HG03135 (cell line): ENCODE data around the gene ACOT9.
"Not testable (repeated sequence)": the region's sequence is repeated elsewhere in the genome, so short reads cannot be mapped to it uniquely, and the experiment has no call there.

Experiments used
- ATAC-seq: cut with Tn5 transposase; IDR thresholded peaks from one replicate; pipeline ENCODE4 v1.9.1; 2021; ENCODE audit warnings: mild to moderate bottlenecking, moderate library complexity; ENCODE audit not compliant: unreplicated experiment

Gene ACOT9

DNA sequence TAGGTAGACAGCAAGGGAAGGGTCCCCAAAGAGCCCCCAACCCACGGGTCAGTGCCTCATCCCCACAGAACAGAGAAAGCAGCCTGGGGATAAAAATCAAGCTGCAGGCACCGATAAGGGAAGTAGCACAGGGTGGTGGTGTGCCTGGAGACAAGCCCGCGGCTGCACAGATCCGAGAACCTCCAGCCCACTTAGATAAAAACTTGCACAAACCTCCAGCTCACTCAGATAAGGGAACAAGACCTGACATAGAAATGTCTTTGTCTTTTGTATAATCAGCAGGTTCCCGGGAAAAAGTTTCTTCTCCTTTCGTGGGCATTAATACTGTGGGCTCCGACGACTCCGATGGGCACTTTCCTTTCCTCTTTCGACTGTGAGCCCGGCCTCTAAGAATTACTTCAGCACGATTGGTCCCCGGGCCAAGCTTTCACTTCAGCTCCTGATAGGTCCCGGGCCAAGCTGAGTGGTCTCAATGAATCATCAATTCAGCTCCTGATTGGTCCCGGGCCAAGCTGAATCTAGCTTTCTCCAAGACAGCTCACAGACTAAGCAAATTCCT is 43.4 kb downstream of the ACOT9 start:
- peak; percentile 63 for ATAC-seq

DNA sequence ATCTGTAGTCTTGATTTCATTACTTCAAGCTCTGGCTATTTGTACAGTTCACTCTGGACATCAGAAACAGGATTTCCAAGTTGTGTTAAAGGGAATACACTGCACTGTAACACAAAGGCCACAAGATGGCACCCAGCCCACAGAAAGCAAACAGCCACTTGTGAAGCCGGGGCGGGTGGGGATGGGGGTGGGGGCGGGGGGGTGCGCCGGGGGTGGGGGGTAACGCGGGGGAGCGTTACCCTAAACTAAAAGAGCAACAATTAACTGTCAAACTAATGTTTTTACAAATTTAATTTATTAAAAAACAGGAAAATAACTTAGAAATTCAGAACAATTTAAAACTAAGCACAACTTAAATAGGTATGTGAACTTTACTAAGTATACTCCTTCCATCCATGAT is 48.5 kb downstream of the ACOT9 start:
- peak; percentile 69 for ATAC-seq

DNA sequence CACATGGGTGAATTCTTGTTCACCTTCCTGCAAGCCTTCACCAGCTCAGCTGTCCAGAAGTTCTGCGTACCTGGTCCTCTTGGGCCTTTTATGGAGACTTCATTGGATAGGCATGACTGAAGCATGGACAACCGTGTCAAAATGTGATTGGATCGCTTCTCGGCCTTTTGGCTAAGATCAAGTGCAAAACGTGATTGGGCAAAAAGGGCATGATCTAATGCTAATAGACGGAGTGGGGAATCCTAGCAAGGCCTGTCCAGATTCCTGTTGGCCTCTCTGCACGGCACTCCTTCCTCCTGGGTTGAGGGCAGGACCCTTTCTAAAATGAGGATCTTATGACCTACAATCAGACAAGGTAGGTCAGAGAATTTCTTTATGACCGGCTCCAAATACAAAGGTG is 50.9 kb downstream of the ACOT9 start:
- no peak for ATAC-seq

DNA sequence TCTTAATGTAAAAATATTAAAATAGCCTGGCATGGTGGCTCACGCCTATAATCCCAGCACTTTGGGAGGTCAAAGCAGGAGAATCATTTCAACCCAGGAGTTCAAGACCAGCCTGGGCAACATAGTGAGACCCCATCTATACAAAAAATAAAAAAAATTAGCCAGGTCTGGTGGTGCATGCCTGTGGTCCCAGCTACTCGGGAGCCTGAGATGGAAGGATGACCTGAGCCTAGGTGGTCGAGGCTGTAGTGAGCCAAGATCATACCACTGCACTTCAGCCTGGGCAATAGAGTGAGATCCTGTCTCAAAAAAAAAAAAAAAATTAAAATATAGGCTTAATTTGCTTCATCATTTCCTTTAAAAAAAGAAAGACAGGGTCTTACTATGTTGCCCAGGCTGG is 66.6 kb downstream of the ACOT9 start:
- ATAC-seq, result not testable (repeated sequence)

DNA sequence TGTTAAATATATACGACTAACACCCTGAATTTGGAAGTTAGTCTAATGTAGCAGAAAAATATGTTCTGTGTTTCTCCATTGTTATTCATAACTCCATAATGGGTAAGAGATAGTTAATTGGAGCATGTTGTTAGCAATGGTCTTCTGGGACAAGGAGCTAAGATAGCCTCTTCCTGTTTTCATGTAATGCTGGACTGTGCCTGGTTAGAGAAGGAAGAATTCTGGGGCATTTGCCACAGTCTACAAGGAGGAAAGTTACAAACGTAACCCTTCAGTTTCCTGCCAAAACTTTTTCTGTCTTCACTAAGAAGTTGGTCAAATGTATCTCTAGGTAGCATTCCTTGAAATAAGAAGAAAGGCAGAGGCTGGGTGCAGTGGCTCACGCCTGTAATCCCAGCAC is 70.0 kb downstream of the ACOT9 start:
- ATAC-seq, result no peak

DNA sequence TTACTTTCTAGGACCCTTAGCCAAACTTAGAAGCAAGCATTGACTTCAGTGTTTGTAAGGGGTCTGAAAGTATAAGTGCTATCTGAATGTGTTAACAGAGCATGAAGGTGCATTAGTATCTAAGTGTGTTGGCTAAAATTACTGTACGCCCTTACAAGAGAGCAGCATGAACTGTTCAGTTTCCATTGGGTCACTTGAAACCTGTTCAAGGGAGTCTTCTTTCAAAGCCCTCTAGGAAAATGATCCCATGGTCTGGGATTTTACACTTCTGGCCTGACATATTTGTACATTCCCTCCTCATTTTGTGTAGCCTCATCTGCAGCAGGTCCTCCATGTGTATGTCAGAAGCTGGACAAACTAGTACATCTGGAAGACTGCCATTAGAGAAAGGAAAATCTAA is 72.5 kb downstream of the ACOT9 start:
- no peak for ATAC-seq

DNA sequence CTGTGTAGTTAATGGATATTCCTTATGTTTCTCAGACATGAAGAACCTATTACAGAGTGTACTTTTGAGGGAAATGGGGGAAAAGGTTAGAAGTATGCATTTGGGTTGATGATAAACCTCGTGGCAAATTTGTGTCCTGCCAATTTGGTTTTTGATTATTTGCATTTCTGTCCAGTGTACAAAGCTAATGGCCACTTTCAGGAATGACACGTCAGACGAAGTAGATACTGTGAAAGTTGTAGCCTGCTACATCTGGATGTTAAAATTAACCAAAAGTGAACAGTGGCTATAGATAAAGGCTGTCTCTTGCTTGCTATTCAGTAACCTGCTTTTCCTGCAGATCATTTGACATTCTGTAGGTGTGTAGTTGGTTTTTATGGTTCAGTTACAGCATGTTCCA is 74.7 kb downstream of the ACOT9 start:
- ATAC-seq, result peak; percentile 47

DNA sequence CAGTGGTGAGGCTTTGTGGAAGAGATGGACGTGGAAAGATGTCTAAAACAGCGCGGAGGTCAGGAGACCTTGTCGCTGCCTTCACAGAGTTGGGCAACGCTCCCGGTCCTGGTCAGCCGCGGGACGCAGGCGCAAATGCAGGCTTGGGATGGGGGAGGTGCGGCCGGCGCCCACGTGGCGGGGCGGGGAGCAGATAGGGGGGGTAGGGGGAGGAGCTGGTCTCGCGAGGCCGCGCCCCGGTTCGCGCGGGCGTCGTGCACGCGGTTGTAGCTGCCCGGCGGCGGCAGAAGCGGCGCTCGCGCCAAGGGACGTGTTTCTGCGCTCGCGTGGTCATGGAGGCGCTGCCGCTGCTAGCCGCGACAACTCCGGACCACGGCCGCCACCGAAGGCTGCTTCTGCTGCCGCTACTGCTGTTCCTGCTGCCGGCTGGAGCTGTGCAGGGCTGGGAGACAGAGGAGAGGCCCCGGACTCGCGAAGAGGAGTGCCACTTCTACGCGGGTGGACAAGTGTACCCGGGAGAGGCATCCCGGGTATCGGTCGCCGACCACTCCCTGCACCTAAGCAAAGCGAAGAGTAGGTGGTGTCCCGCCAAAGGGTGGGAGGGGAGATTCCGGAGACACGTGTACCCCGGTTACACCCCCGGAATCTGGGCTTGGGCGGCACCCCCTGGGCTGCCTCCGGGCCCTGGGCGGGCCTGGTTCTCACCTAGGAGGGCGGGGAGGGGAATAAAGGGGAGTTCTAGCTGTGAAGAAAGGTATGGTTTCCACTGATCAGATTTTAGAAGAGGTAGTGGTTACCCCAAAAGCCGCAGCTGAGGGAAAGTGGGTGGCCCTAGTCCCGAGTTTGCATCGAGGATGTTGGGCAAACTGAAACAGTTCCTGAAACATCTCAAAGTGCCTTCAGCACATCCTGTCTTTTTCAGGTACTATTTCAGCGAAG is 75.6 kb downstream of the ACOT9 start, which contains the start of gene PRDX4:
PRDX4 (plus strand) TSS at position 255 of the 939 bp plus-strand sequence; CDS start at position 333, 78 bp downstream.
- peak; percentile 50 for ATAC-seq

DNA sequence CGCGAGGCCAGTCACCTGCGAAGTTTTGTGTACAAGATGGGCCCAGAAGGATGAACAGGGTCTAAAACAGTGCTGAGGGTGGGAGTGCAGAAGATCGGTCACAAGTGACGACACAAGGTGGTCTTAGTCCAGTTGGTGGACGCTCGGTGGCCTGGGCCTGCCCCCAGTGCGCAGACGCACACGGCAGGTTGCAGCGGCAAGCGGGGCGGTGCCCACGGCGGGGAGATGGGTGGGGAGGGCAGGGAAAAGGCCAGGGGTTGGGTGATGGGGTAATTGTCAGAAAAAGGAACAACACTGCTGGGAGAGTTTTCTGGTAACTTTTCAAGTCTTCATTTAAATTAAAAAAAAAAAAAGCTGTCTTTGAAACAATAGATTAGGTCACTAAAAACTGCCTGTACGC is 76.8 kb downstream of the ACOT9 start:
- ATAC-seq, result no peak

DNA sequence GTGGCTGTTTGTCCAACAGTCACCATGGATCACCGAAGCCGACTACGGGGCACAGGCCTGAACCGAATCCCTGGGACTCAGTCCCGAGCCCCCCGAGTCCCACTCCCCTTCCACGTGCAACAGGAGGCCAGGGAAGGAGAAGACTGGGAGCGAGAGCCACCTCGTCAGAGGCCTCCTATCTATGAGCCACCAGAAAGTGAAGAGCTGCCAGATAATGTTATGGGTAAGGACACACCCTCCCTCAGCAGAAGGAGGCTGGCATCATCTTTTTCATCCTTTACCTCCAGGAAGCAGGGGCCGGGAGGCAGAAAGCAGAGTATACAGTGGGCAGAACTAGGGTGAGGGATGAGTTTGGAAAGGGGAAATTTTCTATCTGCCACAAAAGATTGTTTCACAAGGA is 78.6 kb downstream of the ACOT9 start:
- no peak for ATAC-seq

DNA sequence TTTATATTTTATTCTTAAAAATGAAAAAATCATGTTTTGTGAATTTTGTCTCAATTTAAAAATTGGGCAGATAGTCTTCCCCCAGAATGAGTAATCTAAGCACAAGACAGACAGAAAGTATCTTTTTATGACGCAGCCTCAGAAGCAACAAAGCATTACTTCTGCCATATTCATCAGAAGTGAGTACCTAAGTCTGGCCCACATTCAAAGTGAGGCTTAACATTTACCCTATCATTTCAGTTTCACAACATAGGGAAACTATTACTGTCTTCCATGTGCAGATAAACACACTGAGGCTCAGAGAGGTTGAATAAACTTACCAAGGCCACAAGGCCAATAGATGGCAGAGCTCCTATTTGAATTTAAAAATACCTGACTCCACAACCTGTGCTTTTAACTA is 80.2 kb downstream of the ACOT9 start:
- peak; percentile 40 for ATAC-seq

DNA sequence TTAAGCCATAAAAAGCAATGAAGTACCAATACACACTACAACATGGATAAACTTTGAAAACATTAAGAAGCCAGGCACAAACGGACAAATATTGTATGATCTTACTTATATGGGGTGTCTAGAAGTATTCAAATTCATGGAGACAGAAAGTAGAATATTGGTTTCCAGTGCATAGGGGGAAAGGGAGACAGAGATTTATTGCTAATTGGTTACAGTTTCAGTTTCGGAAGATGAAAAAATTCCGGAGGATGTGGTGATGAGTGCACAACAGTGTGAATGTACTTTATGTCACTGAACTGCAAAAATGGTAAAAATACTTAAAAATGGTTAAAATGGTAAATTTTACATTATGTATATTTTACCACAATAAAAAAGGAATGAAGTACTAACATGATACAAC is 80.9 kb downstream of the ACOT9 start:
- no peak for ATAC-seq

DNA sequence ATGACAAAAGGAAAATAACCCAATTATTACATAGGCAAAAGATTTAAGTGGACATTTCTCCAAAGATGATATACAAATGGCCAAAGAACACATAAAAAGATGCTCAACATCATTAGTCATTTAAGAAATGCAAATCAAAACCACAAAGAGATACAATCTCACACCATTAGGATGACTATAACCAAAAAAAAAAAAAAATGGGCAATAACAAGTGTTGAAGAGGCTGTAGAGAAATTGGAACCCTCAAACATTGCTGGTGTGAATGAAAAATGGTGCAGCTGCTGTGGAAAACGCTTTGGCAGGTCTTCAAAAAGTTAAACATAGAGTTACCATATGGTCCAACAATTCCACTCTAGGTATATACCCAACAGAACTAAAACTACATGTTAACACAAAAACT is 81.4 kb downstream of the ACOT9 start:
- ATAC-seq, result no peak

DNA sequence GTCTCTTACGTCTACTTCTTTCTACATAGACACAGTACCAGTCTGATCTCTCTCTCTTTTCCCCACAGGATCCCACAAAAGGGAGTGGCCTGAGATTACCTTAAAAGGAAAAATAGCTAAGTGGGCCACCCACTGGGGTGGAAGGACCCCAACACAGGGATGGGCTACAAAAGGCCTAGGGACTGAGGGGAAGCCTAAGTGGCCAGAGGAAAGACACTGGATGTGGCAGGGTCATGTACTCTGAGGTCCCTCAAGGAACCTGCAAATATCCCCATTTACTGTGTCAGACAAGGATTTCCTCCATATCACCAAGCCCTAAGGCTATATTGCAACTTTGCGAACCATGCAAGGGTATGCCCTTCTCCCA is 82.3 kb downstream of the ACOT9 start:
- ATAC-seq, result no peak

DNA sequence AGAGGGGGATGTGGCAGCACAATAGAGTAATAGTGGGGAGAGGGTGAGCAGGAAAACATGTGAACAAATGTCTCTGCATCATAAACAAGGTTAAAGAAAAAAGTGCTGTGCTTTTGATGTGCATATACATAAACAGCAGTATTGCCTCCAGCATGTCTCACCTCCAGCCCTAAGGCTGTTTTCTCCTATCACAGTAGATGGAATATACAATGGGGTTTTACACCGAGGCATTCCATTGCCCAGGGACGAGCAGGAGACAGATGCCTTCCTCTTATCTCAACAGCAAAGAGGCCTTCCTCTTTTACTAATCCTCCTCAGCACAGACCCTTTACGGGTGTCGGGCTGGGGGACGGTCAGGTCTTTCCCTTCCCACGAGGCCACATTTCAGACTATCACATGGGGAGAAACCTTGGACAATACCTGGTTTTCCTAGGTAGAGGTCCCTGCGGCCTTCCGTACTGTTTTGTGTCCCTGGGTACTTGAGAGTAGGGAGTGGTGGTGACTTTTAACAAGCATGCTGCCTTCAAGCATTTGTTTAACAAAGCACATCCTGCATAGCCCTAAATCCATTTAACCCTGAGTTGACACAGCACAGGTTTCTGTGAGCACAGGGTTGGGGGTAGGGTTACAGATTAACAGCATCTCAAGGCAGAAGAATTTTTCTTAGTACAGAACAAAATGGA is 82.9 kb downstream of the ACOT9 start:
- not testable (repeated sequence) for ATAC-seq

DNA sequence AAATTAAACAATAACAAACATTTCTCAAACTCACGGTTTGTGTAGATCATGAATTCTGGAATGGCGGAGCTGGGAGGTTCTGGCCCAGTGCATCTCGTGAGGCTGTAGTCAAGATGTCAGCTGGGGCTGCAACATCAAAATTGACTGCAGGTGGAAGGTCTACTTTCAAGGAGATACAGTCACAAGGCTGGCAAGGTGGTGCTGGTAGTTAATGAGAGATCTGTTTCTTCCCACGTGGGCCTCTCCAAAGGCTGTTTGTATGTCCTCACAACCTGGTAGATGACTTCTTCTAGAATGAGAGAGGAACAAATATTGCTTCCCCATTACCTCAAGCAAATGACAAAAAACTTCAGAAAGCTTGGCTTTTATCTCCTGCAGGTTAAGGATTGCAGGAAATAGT is 83.7 kb downstream of the ACOT9 start:
- ATAC-seq, result no peak

DNA sequence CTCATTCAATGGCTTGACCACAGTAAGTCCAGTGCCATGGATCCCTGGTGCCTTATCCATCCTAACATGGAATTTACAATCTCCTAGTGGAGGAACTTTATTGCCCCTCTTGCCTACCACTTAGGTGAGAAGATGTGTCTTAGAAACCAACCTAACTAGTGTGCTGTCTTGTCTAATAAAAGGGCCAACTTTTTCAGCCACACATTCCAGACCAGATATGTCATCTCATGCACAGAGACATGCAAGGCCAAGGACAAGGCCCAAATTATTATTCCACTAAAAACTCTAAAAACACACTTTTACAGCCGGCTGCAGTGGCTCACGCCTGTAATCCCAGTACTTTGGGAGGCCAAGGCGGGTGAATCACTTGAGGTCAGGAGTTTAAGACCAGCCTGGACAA is 86.4 kb downstream of the ACOT9 start:
- ATAC-seq, result no peak

DNA sequence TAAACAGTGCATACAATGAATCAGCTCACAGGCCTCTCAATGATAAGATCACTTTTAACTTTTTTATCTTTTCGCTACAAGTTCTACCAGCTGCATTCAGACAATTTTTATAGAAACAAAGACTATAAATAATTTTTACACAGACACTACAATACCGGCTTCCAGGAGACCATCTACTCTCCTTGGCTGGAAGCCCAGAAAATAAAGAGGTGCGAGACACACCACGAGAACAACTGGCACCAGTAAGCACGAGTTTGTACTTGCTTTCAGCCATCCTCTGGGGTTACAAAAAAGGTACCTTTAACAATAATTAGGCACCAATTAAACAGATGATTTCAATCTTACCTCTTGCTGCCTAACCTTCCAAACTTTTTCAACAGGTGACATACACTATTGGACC is 87.0 kb downstream of the ACOT9 start:
- ATAC-seq, result no peak
